Stimulated activated CD4-positive, alpha-beta T cell treated with anti-CD3 and anti-CD28 coated beads, Interleukin-15, amount 100 ng/mL, for 1 hour (primary cell): ENCODE data around the gene SAMD4B.

Experiments used
- DNase-seq, 2 donors: peaks; one replicate each; pipeline ENCODE4 v3.0.0-alpha.2; 2020; ENCODE audit warnings: low read depth in 1 of 2, low spot score in 1 of 2

The SAMD4B gene

GRCh38 chr19:39407660-39408391 lies 65.6 kb downstream of the SAMD4B start:
- peak in 1 of 2 donors; percentile 57 for DNase-seq

GRCh38 chr19:39408392-39409207 lies 66.4 kb downstream of the SAMD4B start:
- DNase-seq = peak in 1 of 2 donors; percentile 27

GRCh38 chr19:39409208-39410016 lies 67.2 kb downstream of the SAMD4B start:
- peak; percentile 68 to 84 for DNase-seq

GRCh38 chr19:39410017-39410830 lies 68.0 kb downstream of the SAMD4B start:
- peak; percentile 49 to 68 for DNase-seq

GRCh38 chr19:39410831-39411080 lies 68.5 kb downstream of the SAMD4B start:
- DNase-seq = no peak

GRCh38 chr19:39411081-39411831 lies 69.0 kb downstream of the SAMD4B start:
- DNase-seq = peak in 1 of 2 donors; percentile 42

GRCh38 chr19:39411832-39412099 lies 69.5 kb downstream of the SAMD4B start:
- DNase-seq = peak; percentile 82

- peak; percentile 95 to 99 for DNase-seq
Observed at GRCh38 chr19:39412100-39412866, 70.1 kb downstream of the SAMD4B start, which contains the start of gene PLEKHG2. Gene PLEKHG2 (plus strand): TSS chr19:39412669. CDS start chr19:39414087, 1,418 bp downstream.

GRCh38 chr19:39412867-39413271 lies 70.6 kb downstream of the SAMD4B start:
- no peak for DNase-seq

- no peak for DNase-seq
Observed at GRCh38 chr19:39413272-39413910, 71.2 kb downstream of the SAMD4B start.

- no peak for DNase-seq
Observed at GRCh38 chr19:39413911-39414608, 71.8 kb downstream of the SAMD4B start.

GRCh38 chr19:39415111-39416046 lies 73.2 kb downstream of the SAMD4B start:
- DNase-seq = no peak

- DNase-seq = no peak
Observed at GRCh38 chr19:39416152-39417120, 74.2 kb downstream of the SAMD4B start.

GRCh38 chr19:39417463-39418181 lies 75.4 kb downstream of the SAMD4B start:
- DNase-seq = no peak

- DNase-seq = no peak
Observed at GRCh38 chr19:39419003-39419402, 76.8 kb downstream of the SAMD4B start.

GRCh38 chr19:39420769-39421168 lies 78.5 kb downstream of the SAMD4B start:
- no peak for DNase-seq
